Upper lobe of right lung (tissue), 1 donor: ENCODE data around the gene FUCA1. TPM values are rescaled to one million over a fixed set of nuclear protein-coding genes. Genes with fewer than 3 reads are reported as not detected.

Experiments used
- ATAC-seq: fragments of 200-7000 bp; cut with Tn5 transposase; one replicate; pipeline ENCODE4 v1.9.1; 2020; ENCODE audit warnings: mild to moderate bottlenecking, moderate library complexity
- DNase-seq: peaks from one replicate; pipeline ENCODE4 v3.0.0-alpha.2; 2020
- H3K27ac ChIP-seq: fragments of 200-600 bp; one replicate; pipeline ENCODE4 v1.8.0; 2022
- H3K27me3 ChIP-seq: fragments of 200-600 bp; one replicate; pipeline ENCODE4 v1.8.0; 2022; ENCODE audit warnings: mild to moderate bottlenecking
- H3K36me3 ChIP-seq: fragments of 200-600 bp; one replicate; pipeline ENCODE4 v1.8.0; 2022
- H3K4me1 ChIP-seq: fragments of 200-600 bp; one replicate; pipeline ENCODE4 v1.8.0; 2022
- H3K4me3 ChIP-seq: fragments of 200-600 bp; one replicate; pipeline ENCODE4 v1.8.0; 2022; ENCODE audit warnings: mild to moderate bottlenecking
- H3K9me3 ChIP-seq: fragments of 200-600 bp; one replicate; pipeline ENCODE4 v1.8.0; 2022
- CTCF ChIP-seq: fragments of 200-600 bp; IDR thresholded peaks from one replicate; pipeline ENCODE4 v1.8.0; 2022; ENCODE audit warnings: antibody characterized with exemption
- intact Hi-C: fragments of 100-400 bp; cut with DNase I; formaldehyde crosslinking; loops from one replicate; pipeline ENCODE4 v1.11.0; 2022
- total RNA-seq: library from RNA; stranded (reverse); fragmentation: NEBNext Ultra II Directional; extraction: Animal tissue kit (Norgen Biotek cat#: 25700); gene quantifications from one replicate; pipeline ENCODE4 v1.2.1, GENCODE V29; 2021
- donor health status: DM: no; HTN: yes; CAD: no; lungs with severe emphysema.

FUCA1 gene
- total RNA-seq, 1 donor from 2014 or later: 44.4 TPM

DNA sequence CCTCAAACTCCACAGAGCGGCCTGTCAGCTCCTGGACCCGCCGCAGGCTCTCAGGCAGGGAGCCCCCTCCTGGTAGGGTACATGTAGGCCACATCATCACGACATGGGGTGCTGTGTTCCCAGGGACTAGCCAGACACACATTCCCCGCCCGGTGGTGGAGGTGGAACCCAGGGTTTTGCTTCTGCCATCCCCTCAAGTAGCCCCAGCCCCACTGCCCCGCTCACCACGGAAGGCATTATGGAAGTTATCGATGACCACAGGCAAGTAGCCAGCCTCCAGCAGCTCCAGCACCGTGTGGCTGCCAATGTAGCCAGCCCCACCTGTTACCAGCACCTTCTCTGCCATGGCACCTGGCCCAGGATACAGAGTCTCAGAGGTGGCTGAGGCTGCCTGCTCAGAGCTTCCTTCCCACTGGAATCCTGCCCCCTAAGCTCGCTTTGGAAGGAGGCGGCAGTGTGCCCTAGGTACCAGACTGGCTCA lies 69.4 kb downstream of the FUCA1 start:
- intact Hi-C loops: no loop called here
- Histone ChIP-seq H3K9me3 (no peaks in the 10 kb centered on the region), H3K27me3 (no peaks in the 10 kb centered on the region), H3K4me3 (peak overlapping the region; percentile 86), H3K27ac (peak overlapping the region; percentile 98), H3K36me3 (peaks cover 38% of the 10 kb centered on the region), H3K4me1 (peaks cover 24% of the 10 kb centered on the region)
- peak; percentile 7 for TF ChIP-seq CTCF
- ATAC-seq: no peak
- DNase-seq: peak; percentile 68

- DNase-seq (no peak), ATAC-seq (no peak)
- H3K4me1 ChIP-seq: peaks cover 33% of the 10 kb centered on the region
- no peaks in the 10 kb centered on the region for H3K27me3 ChIP-seq
- H3K27ac ChIP-seq: peak overlapping the region; percentile 11
- peaks cover 43% of the 10 kb centered on the region for H3K36me3 ChIP-seq
- no peak overlapping the region for H3K4me3 ChIP-seq
- intact Hi-C loops: no loop called here
- TF ChIP-seq CTCF: no peak
- no peaks in the 10 kb centered on the region for H3K9me3 ChIP-seq
These were observed 70.3 kb downstream of the FUCA1 start for GRCh38 chr1:23797478-23798448.

GRCh38 chr1:23796466-23797271 lies 71.4 kb downstream of the FUCA1 start:
- H3K9me3 ChIP-seq: no peaks in the 10 kb centered on the region
- no peaks in the 10 kb centered on the region for H3K27me3 ChIP-seq
- H3K36me3 ChIP-seq: peaks cover 43% of the 10 kb centered on the region
- peaks cover 39% of the 10 kb centered on the region for H3K4me1 ChIP-seq
- no peak overlapping the region for H3K4me3 ChIP-seq
- ATAC-seq (no peak), DNase-seq (no peak)
- H3K27ac ChIP-seq: no peak overlapping the region
- TF ChIP-seq CTCF: no peak
- intact Hi-C loops: no loop called here

DNA sequence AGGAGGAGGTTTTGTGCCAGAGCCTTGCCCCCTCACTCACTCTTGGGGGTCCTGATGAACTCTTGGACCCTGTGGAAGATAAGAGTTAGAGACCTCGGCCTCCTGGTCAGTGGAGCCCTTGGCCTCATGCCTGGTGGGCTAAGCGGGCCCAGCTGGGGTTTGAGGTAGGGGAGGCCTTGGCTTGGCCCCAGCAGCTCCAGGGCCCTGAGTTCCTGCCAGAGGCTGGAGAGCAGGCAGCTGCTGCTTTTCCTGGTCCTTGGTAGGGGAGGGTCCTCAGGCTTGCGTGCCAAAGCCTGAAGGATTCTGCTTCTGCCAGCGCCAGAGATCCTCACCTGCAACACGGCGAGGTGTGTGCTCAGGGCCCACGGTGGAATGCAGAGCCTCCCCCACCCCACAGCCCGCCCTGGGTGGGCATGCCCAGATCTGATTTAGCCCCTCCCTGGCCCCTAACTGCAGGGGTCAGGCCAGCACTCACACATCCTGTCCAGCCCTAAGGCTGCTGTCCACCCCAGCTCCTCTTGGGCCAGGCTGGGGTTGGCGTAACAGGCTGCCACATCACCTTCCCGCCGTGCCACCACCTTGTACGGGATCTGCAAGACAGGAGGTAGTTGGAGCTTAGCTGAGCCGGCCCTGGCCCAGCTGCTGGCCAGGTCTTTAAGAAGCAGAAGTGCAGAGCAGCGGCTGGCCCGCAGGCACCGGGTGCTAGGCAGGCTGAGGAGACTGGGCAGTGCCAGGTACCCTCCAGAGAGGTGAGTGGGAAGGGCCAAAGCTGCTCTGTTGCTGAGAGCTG lies 72.2 kb downstream of the FUCA1 start:
- DNase-seq (no peak), ATAC-seq (no peak)
- no peak overlapping the region for H3K27ac ChIP-seq
- intact Hi-C loops: no loop called here
- no peaks in the 10 kb centered on the region for H3K27me3 ChIP-seq
- no peak overlapping the region for H3K4me3 ChIP-seq
- peaks cover 33% of the 10 kb centered on the region for H3K4me1 ChIP-seq
- H3K36me3 ChIP-seq: peaks cover 43% of the 10 kb centered on the region
- no peaks in the 10 kb centered on the region for H3K9me3 ChIP-seq
- no peak for TF ChIP-seq CTCF

Other genes with a start within 250 kb of the FUCA1 start
- 895 TPM for gene RPL11, start 176.5 kb downstream of the FUCA1 start, total RNA-seq
- 66.2 TPM for gene ELOA, start 124.8 kb downstream of the FUCA1 start, total RNA-seq
- gene PITHD1, start 89.9 kb downstream of the FUCA1 start, total RNA-seq: 46.5 TPM
- gene LYPLA2, start 77.1 kb downstream of the FUCA1 start, total RNA-seq: 45.9 TPM
- 62.9 TPM for gene GALE, start 67.5 kb downstream of the FUCA1 start, total RNA-seq
- gene HMGCL, start 42.9 kb downstream of the FUCA1 start, total RNA-seq: 40.1 TPM
- 0.06 TPM for gene CNR2, start 45.1 kb upstream of the FUCA1 start, total RNA-seq
- gene PNRC2, start 91.5 kb upstream of the FUCA1 start, total RNA-seq: 119 TPM
- gene SRSF10, start 112.0 kb upstream of the FUCA1 start, total RNA-seq: 96.0 TPM
- gene MYOM3, start 243.8 kb upstream of the FUCA1 start, total RNA-seq: 0.69 TPM